Coronary artery (tissue), 2 donors: ENCODE results near the gene RAPGEF5.

Source experiments
- DNase-seq: peaks from one replicate; pipeline ENCODE4 v3.0.0-alpha.2; 2017; ENCODE audit warnings: low spot score
- H3K27ac ChIP-seq, 2 donors: fragments of 200-600 bp; sonication (generic); one replicate each; pipeline ENCODE4 v1.5.1; 2016 to 2019
- H3K4me3 ChIP-seq: fragments of 200-600 bp; sonication (generic); 2 replicates; pipeline ENCODE4 v1.5.1; 2016; ENCODE audit warnings: mild to moderate bottlenecking, moderate library complexity
- CTCF ChIP-seq: fragments of 200-600 bp; sonication (generic); IDR thresholded peaks from one replicate; pipeline ENCODE4 v1.5.1; 2019; ENCODE audit warnings: antibody characterized with exemption

RAPGEF5 gene

GRCh38 chr7:22348379-22348778 is 8.6 kb downstream of the RAPGEF5 start:
- TF ChIP-seq CTCF, result no peak
- H3K27ac ChIP-seq, result no peak overlapping the region
- no peak for DNase-seq
- H3K4me3 ChIP-seq, result no peak overlapping the region

- no peak overlapping the region for H3K4me3 ChIP-seq
- H3K27ac ChIP-seq, result no peak overlapping the region
- no peak for DNase-seq
- TF ChIP-seq CTCF, result no peak
These were observed 10.4 kb downstream of the RAPGEF5 start for GRCh38 chr7:22346383-22347107.

GRCh38 chr7:22344655-22345054 is 12.3 kb downstream of the RAPGEF5 start:
- no peak for TF ChIP-seq CTCF
- Histone ChIP-seq H3K4me3 (no peak overlapping the region), H3K27ac (no peak overlapping the region)
- no peak for DNase-seq

- DNase-seq, result no peak
- no peak overlapping the region for H3K4me3 ChIP-seq
- H3K27ac ChIP-seq, result no peak overlapping the region
- TF ChIP-seq CTCF, result no peak
These were observed 13.3 kb downstream of the RAPGEF5 start for GRCh38 chr7:22343612-22344011.

- no peak overlapping the region for H3K27ac ChIP-seq
- TF ChIP-seq CTCF, result no peak
- DNase-seq, result no peak
- no peak overlapping the region for H3K4me3 ChIP-seq
These were observed 13.9 kb downstream of the RAPGEF5 start for GRCh38 chr7:22343071-22343470.

- no peak for TF ChIP-seq CTCF
- no peak overlapping the region for H3K4me3 ChIP-seq
- no peak for DNase-seq
- no peak overlapping the region for H3K27ac ChIP-seq
These were observed 17.1 kb downstream of the RAPGEF5 start for GRCh38 chr7:22339725-22340390.

- no peak overlapping the region for H3K4me3 ChIP-seq
- no peak for DNase-seq
- TF ChIP-seq CTCF, result no peak
- H3K27ac ChIP-seq, result no peak overlapping the region
These were observed 18.1 kb downstream of the RAPGEF5 start for GRCh38 chr7:22338877-22339276.
